ENCODE data around the gene LENG1. TPM values are rescaled to one million over a fixed set of nuclear protein-coding genes. Genes with fewer than 3 reads are reported as not detected.

LENG1 gene
- total RNA-seq, 1 donor from 2014 or later = 7.3 TPM

GRCh38 chr19:54138489-54139256 lies 20.8 kb downstream of the LENG1 start:
- H3K27ac ChIP-seq (replicated peaks) = peak overlapping the region; percentile 97
- H3K4me1 ChIP-seq = peaks cover 57% of the 10 kb centered on the region
- H3K27me3 ChIP-seq (ENCODE audit: low read depth) = no peaks in the 10 kb centered on the region
- H3K4me3 ChIP-seq = peak overlapping the region; percentile 99
- no peak for DNase-seq
- H3K9me3 ChIP-seq (replicated peaks) = no peaks in the 10 kb centered on the region
- H3K36me3 ChIP-seq = peaks cover 13% of the 10 kb centered on the region
- no peak for TF ChIP-seq CTCF (IDR thresholded peaks at IDR 0.05; ENCODE audit: borderline replicate concordance)
- intact Hi-C loops (cut with micrococcal nuclease) = no loop called here

- no peaks in the 10 kb centered on the region for H3K27me3 ChIP-seq (ENCODE audit: low read depth)
- DNase-seq = no peak
- H3K4me3 ChIP-seq = peak within 1 kb of the TSS; percentile 99
- no peaks in the 10 kb centered on the region for H3K9me3 ChIP-seq (replicated peaks)
- peaks cover 57% of the 10 kb centered on the region for H3K4me1 ChIP-seq
- intact Hi-C loops (cut with micrococcal nuclease) = no loop called here
- H3K36me3 ChIP-seq = peaks cover 5% of the 10 kb centered on the region
- TF ChIP-seq CTCF (IDR thresholded peaks at IDR 0.05; ENCODE audit: borderline replicate concordance) = peak; percentile 15
- H3K27ac ChIP-seq (replicated peaks) = peak within 1 kb of the TSS; percentile 97
Observed at GRCh38 chr19:54137699-54138488, 21.6 kb downstream of the LENG1 start, which contains the start of gene CNOT3. TSS of gene CNOT3 (plus strand) at chr19:54137762. CDS start at chr19:54142979, 5,217 bp downstream.

- peak; percentile 99 for DNase-seq
- no peak for TF ChIP-seq CTCF (IDR thresholded peaks at IDR 0.05; ENCODE audit: borderline replicate concordance)
- H3K4me3 ChIP-seq = peak overlapping the region; percentile 99
- H3K27me3 ChIP-seq (ENCODE audit: low read depth) = no peaks in the 10 kb centered on the region
- peaks cover 57% of the 10 kb centered on the region for H3K4me1 ChIP-seq
- H3K36me3 ChIP-seq = peaks cover under 1% of the 10 kb centered on the region
- intact Hi-C loops (cut with micrococcal nuclease) = no loop called here
- no peaks in the 10 kb centered on the region for H3K9me3 ChIP-seq (replicated peaks)
- peak overlapping the region; percentile 97 for H3K27ac ChIP-seq (replicated peaks)
Observed at GRCh38 chr19:54136864-54137698, 22.4 kb downstream of the LENG1 start.

- intact Hi-C loops (cut with micrococcal nuclease) = no loop called here
- TF ChIP-seq CTCF (IDR thresholded peaks at IDR 0.05; ENCODE audit: borderline replicate concordance) = no peak
- DNase-seq = no peak
Observed at GRCh38 chr19:54136086-54136863, 23.2 kb downstream of the LENG1 start.

More at GRCh38 chr19:54136086-54136863, 23.2 kb downstream of the LENG1 start:
- H3K4me1 ChIP-seq = peaks cover 49% of the 10 kb centered on the region
- H3K9me3 ChIP-seq (replicated peaks) = no peaks in the 10 kb centered on the region
- H3K36me3 ChIP-seq = peaks cover 8% of the 10 kb centered on the region
- peak overlapping the region; percentile 70 for H3K4me3 ChIP-seq
- H3K27me3 ChIP-seq (ENCODE audit: low read depth) = no peaks in the 10 kb centered on the region
- peak overlapping the region; percentile 73 for H3K27ac ChIP-seq (replicated peaks)

All from left ventricle myocardium inferior (tissue), 1 donor.